ENCODE results near the gene ERG.

Gene ERG

GRCh38 chr21:38355353-38355752, 142.9 kb downstream of the ERG start:
- no peak for DNase-seq

GRCh38 chr21:38354746-38355145, 143.5 kb downstream of the ERG start:
- DNase-seq, result no peak

GRCh38 chr21:38354231-38354630, 144.0 kb downstream of the ERG start:
- no peak for DNase-seq

- no peak for DNase-seq
These were observed 145.6 kb downstream of the ERG start for GRCh38 chr21:38352536-38353219.

- DNase-seq, result no peak
These were observed 146.2 kb downstream of the ERG start for GRCh38 chr21:38351961-38352521.

GRCh38 chr21:38351176-38351959, 146.9 kb downstream of the ERG start:
- DNase-seq, result no peak

- no peak for DNase-seq
These were observed 147.6 kb downstream of the ERG start for GRCh38 chr21:38350684-38351083.

- no peak for DNase-seq
These were observed 148.3 kb downstream of the ERG start for GRCh38 chr21:38349977-38350376.

GRCh38 chr21:38349111-38349746, 149.0 kb downstream of the ERG start:
- DNase-seq, result no peak

- no peak for DNase-seq
These were observed 152.0 kb downstream of the ERG start for GRCh38 chr21:38346286-38346685.

GRCh38 chr21:38343691-38344090, 154.6 kb downstream of the ERG start:
- DNase-seq, result no peak

GRCh38 chr21:38342739-38343138, 155.5 kb downstream of the ERG start:
- no peak for DNase-seq

- no peak for DNase-seq
These were observed 156.7 kb downstream of the ERG start for GRCh38 chr21:38341546-38342012.

- DNase-seq, result no peak
These were observed 158.1 kb downstream of the ERG start for GRCh38 chr21:38340131-38340530.

- DNase-seq, result no peak
These were observed 160.5 kb downstream of the ERG start for GRCh38 chr21:38337793-38338192.

- no peak for DNase-seq
These were observed 163.4 kb downstream of the ERG start for GRCh38 chr21:38334866-38335265.

- no peak for DNase-seq
These were observed 164.7 kb downstream of the ERG start for GRCh38 chr21:38333301-38334272.

- DNase-seq, result no peak
These were observed 167.6 kb downstream of the ERG start for GRCh38 chr21:38330666-38331065.

All from DMS79 (cell line).